Astrocyte of the cerebellum (primary cell): ENCODE data around the gene FOXJ1.

ENCODE experiments used
- DNase-seq: peaks from one replicate; pipeline ENCODE4 v3.0.0-alpha.2; 2011; ENCODE audit warnings: low read depth
- H3K4me3 ChIP-seq: 2 replicates; pipeline ENCODE4 v1.5.1; 2011; ENCODE audit warnings: mild to moderate bottlenecking, low read depth, low read length, moderate library complexity
- CTCF ChIP-seq: IDR thresholded peaks from 2 replicates; pipeline ENCODE4 v1.5.1; 2012; ENCODE audit warnings: low read length, low read depth, moderate library complexity, mild to moderate bottlenecking; ENCODE audit errors: missing control alignments
- in situ Hi-C: cut with HindIII; loops from 2 replicates; pipeline ENCODE4 v1.10.0; 2017; ENCODE audit warnings: low sequenced_read_pairs

The FOXJ1 gene

GRCh38 chr17:76125922-76126321 lies 15.1 kb downstream of the FOXJ1 start:
- TF ChIP-seq CTCF = no peak
- in situ Hi-C loops = no loop called here
- H3K4me3 ChIP-seq = no peak overlapping the region
- no peak for DNase-seq

- in situ Hi-C loops = no loop called here
- H3K4me3 ChIP-seq = no peak overlapping the region
- DNase-seq = no peak
- TF ChIP-seq CTCF = no peak
Observed at GRCh38 chr17:76125391-76125675, 15.7 kb downstream of the FOXJ1 start.

- DNase-seq = no peak
- peak; percentile 25 for TF ChIP-seq CTCF
- in situ Hi-C loops = no loop called here
- no peak overlapping the region for H3K4me3 ChIP-seq
Observed at GRCh38 chr17:76124582-76125390, 16.3 kb downstream of the FOXJ1 start.

GRCh38 chr17:76123749-76124581 lies 17.1 kb downstream of the FOXJ1 start:
- in situ Hi-C loops = no loop called here
- DNase-seq = no peak
- TF ChIP-seq CTCF = no peak
- H3K4me3 ChIP-seq = no peak overlapping the region

GRCh38 chr17:76123191-76123499 lies 17.9 kb downstream of the FOXJ1 start:
- TF ChIP-seq CTCF = no peak
- H3K4me3 ChIP-seq = no peak overlapping the region
- in situ Hi-C loops = no loop called here

GRCh38 chr17:76122431-76123190 lies 18.4 kb downstream of the FOXJ1 start:
- no peak for TF ChIP-seq CTCF
- H3K4me3 ChIP-seq = no peak overlapping the region
- DNase-seq = no peak
- in situ Hi-C loops = no loop called here

More at GRCh38 chr17:76123191-76123499, 17.9 kb downstream of the FOXJ1 start:
- no peak for DNase-seq
